HuH-7 (cell line): Measurements from ENCODE around the gene LAMB3.
"Not testable (repeated sequence)": the region's sequence is repeated elsewhere in the genome, so short reads cannot be mapped to it uniquely, and the experiment has no call there.

Experiments used
- DNase-seq: peaks from one replicate; pipeline ENCODE4 v3.0.0; 2011; ENCODE audit warnings: low spot score

The LAMB3 gene

GRCh38 chr1:209652121-209652735 lies at the start of gene LAMB3:
TSS of gene LAMB3 (minus strand) at chr1:209652425. CDS start at chr1:209650944, 1,481 bp downstream.
- no peak for DNase-seq

GRCh38 chr1:209700686-209701085 lies 48.5 kb upstream of the LAMB3 start:
- not testable (repeated sequence) for DNase-seq

DNA sequence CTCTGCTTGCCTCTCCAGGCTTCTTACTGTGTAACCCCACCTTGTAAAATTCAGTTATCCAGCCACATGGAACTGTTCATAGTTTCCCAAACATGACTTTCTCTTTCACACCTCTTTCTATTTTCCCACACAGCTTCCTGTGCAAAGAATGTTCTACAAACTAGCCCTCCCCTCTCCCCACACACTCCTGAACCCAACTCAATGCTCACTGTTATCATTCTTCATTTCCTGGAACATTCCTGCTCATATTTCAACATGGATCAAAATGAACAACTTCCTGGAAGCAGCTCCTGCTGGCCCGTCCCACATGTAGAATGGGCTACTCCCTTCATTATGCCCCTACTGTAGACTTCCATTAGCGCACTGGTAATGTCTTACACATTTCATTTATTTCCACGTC lies 44.9 kb upstream of the LAMB3 start:
- no peak for DNase-seq

- no peak for DNase-seq
Observed at GRCh38 chr1:209696673-209697072, 44.4 kb upstream of the LAMB3 start.

GRCh38 chr1:209692745-209693504 lies 40.7 kb upstream of the LAMB3 start:
- peak; percentile 37 for DNase-seq

GRCh38 chr1:209692296-209692695 lies 40.1 kb upstream of the LAMB3 start:
- DNase-seq, result no peak

DNA sequence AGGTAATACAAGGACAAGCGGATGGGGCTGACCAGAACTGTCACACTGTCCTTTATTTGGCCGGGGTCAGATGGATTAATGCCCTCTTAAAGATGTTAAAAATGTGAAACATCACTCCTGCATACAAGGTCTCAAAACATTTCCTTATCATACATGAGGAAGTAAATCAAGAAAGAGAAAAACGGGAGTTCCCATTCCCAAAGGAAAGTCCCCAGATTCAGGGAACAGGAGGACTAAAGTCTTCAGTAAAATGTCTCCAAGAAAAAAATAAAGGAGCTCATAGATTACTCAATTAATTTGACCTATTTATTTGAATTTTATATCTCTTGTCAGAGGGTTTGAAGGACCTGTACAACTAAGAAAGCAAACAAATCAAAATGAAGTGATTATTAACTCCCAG lies 39.0 kb upstream of the LAMB3 start:
- DNase-seq, result no peak

DNA sequence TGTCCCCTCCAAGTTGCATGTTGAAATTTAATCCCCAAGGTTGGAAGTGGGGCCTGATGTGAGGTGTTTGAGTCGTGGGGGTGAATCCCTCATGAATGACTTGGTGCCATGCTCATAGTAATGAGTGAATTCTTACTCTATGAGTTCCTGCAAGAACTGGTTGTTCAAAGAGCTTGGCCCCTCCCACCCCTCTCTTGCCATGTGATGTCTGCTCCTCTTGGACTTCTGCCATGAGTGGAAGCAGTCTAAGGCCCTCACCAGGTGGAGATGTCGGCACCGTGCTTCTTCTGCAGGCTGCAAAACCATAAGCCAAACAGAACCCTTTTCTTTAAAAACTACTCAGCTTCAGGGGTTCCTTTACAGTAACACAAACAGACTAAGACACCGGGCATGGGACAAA lies 37.3 kb upstream of the LAMB3 start:
- DNase-seq, result no peak

DNA sequence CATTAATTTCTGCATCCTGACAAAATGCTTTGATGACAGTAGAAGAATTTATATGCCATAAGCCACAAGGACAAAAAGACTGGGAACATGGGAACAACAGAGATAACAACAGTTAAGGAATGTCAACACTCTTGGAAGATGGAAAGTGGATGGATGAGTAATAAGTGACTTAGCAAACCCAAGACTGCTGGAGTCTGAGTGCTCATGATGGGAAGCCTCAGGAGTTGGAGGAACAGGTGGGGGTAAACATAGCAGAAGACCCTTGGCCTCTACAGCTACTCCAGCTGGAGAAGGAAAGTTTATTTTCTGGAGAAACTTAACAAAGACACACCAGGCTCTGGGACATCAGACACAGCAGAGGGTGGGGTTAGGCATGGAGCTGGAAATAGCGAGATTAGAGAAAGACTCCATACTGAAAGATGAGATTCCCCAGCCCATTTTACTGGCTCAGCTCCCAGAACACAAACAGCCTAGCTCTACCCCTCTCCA lies 36.6 kb upstream of the LAMB3 start:
- no peak for DNase-seq

DNA sequence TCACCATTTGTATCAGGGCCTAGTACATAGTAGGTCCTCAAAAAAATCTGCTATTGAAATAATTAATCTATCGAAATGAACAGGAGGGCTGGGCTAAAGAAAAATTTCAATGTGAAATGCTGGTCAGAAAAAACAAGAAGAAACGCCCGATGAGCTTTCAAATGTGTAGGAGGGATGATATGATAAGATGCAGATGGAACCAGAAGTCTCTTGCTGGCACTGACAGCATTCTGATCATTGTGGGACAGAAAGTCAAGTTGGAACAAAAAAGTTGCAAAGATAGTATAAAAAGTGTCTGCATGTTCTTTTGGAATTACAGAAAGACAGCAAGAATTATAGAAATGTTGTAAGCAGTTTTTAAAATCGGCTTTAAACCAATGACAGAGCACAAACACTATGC lies 34.1 kb upstream of the LAMB3 start:
- DNase-seq, result no peak

DNA sequence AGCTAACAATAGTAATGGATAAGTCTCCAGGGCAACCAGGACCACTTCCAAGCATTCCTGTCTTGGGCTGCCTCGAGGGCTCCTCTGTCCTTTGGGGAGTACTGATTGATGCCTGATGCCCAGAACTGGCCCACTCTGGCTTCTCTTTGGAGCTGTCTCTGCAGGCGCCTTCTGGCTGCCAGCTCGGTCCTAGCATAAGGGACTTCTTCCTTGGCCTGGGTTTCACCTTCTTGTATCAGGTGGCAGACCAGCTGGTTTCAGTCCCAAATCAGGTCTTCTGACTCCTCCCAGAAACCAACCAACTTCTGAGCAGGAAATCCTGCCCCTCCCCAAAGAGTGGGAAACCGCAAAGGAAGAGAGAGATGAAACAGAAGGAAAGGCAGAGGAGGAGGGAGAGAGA lies 33.6 kb upstream of the LAMB3 start:
- no peak for DNase-seq

GRCh38 chr1:209678981-209679539 lies 26.8 kb upstream of the LAMB3 start:
- no peak for DNase-seq

- no peak for DNase-seq
Observed at GRCh38 chr1:209675565-209676154, 23.4 kb upstream of the LAMB3 start.

GRCh38 chr1:209674957-209675564 lies 22.8 kb upstream of the LAMB3 start, which contains the start of gene G0S2:
TSS of gene G0S2 (plus strand) at chr1:209675412. CDS start at chr1:209675685, 273 bp downstream.
- peak; percentile 45 for DNase-seq

- DNase-seq, result no peak
Observed at GRCh38 chr1:209673631-209674417, 21.6 kb upstream of the LAMB3 start.

DNA sequence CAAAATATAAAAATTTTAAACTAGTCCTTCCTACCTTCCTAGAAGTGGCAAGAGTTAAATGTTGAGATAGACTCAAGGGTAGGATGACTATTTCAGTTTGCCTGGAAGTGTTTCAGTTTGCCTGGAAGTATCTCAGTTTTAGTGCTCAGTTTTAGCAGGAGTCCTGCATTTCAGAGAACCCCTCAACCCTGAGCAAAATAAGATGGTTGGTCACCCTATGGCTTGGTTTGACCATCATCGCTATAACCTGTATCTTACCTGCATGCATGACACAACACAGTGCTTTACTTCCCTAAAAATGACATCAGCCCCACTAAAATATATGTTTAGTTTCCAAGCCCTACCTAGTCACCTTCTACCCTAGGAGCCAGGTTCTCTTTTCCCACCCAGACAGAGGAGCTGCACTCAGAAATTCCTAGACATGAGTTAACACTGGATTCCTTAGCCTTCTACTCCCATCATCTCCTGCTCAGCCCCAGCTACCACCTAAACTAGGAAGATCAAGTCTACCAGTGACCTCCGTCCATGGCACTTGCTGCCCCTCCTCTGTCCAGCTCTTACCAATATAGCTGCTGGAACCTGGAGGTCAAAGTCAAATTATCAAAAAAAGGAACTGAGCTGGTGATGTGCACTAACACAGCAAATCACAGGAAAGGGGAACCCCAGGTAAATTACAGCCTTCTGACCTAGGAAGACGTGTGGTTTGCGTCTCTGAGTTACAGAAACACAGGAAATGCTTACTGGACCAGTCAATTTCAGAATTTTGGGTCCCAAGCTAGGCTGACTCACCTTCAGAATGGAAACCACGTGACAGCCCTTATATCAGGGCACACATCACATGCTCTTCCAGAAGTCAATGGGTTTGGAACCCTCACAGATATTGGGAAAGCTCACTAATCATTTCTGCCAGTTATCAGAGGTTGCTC lies 20.7 kb upstream of the LAMB3 start:
- no peak for DNase-seq

DNA sequence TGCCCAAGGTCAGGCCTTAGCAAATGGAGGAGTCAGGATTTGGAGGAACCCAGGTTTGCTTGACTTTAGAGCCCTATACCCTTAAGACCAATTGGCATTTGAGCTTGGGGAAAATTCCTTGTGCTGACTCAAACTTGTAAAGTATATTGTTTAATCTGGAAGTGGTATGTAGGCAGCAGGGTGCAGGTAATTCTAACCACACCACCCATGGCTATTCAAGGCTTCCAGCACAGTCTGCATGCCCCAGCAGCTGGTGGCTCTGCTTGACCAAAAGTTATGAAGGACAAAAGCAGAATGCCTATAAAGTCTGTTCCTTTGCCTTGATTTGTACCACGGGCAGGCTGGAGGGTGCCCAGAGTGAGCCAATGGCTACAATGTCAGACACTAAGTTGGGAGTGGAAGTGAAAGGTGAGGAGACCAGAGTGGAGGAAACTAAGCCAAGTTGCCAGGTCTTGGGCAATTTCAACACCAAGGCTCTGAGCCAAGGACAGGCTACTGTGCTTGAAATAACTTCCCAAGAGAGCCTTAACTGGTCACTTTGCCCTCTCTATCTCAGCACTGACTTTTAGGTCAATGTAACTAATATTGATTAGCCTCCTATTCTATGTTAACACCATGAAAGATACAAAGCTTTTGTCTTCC lies 18.3 kb upstream of the LAMB3 start:
- DNase-seq, result no peak

DNA sequence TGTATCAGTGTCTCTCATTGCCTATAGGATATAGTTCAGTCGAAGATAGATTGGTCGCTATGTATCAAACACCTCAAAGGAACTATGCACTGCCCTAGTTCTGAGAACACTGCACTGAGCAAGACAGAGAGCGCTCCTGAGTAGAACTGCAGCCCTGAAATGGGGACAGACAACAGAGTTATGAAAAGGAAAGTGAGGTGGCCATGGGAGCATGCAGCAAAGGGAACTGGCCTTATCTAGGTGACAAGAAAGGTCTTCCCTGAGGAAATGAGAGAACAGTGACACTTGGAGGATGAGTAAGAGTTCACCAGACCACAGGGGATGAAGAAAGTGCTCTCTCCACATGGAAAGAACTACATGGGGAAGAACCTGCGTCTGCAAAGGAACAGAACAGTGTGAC lies 15.5 kb upstream of the LAMB3 start:
- DNase-seq, result no peak

DNA sequence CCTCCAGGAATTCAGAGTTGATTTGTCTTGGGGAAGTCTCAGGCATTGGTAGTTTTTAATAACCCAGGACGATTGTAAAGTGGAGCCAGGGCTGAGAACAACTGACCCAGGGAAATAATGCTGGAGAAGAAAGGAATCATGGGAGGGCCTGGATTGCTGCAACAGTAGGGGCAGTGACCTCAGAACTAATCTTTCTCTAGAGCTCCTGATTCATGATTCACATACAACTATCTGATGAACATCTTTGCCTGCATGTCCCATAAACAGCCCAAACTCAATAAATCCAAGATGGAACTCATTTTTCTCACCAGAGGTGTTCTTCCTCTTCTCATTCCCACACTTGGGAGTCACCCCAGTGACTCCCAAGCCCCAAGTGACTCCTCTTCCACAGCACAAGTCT lies 14.9 kb upstream of the LAMB3 start:
- DNase-seq, result no peak

GRCh38 chr1:209662879-209663327 lies 10.7 kb upstream of the LAMB3 start:
- no peak for DNase-seq
